OCI-LY1 (cell line): ENCODE measurements around the gene USP5.

Source experiments
- EZH2 ChIP-seq: fragments of 200-600 bp; sonication (generic), shearing (Covaris generic); IDR thresholded peaks from 2 replicates; pipeline ENCODE4 v1.8.0; 2017; ENCODE audit warnings: borderline replicate concordance, mixed run types, mild to moderate bottlenecking, antibody characterized with exemption, low read length, moderate library complexity, mixed read lengths
- TF ChIP-seq, protein P1 (sequence below): fragments of 200-600 bp; sonication (generic), shearing (Covaris generic); IDR thresholded peaks from 2 replicates; pipeline ENCODE4 v1.5.1; 2017; ENCODE audit warnings: mild to moderate bottlenecking, antibody characterized with exemption, low read length, moderate library complexity, mixed read lengths

DNA sequence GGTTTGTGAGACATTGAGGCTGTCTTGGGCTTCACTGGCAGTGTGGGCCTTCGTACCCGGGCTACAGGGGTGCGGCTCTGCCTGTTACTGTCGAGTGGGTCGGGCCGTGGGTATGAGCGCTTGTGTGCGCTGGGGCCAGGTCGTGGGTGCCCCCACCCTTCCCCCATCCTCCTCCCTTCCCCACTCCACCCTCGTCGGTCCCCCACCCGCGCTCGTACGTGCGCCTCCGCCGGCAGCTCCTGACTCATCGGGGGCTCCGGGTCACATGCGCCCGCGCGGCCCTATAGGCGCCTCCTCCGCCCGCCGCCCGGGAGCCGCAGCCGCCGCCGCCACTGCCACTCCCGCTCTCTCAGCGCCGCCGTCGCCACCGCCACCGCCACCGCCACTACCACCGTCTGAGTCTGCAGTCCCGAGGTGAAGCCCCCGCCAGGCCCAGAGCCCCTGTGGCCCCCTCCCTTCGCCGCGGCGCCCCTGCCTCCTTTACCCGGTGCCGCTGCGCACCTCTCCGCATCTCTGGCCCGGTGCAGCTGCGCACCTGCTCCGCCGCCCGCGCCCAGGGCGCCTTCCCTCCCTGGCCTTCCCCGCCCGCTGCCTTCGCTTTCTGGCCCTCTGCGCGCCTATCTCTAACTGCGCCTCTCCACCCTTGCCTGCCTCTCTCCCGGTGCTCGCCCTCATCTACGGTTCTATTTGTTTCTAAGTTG lies 62.4 kb downstream of the USP5 start, which contains the start of gene ENO2:
- TF ChIP-seq, protein P1, sequence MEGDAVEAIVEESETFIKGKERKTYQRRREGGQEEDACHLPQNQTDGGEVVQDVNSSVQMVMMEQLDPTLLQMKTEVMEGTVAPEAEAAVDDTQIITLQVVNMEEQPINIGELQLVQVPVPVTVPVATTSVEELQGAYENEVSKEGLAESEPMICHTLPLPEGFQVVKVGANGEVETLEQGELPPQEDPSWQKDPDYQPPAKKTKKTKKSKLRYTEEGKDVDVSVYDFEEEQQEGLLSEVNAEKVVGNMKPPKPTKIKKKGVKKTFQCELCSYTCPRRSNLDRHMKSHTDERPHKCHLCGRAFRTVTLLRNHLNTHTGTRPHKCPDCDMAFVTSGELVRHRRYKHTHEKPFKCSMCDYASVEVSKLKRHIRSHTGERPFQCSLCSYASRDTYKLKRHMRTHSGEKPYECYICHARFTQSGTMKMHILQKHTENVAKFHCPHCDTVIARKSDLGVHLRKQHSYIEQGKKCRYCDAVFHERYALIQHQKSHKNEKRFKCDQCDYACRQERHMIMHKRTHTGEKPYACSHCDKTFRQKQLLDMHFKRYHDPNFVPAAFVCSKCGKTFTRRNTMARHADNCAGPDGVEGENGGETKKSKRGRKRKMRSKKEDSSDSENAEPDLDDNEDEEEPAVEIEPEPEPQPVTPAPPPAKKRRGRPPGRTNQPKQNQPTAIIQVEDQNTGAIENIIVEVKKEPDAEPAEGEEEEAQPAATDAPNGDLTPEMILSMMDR: no peak
- TF ChIP-seq EZH2: no peak
